Posterior cingulate gyrus (tissue), 11 donors: Measurements from ENCODE around the gene GAS7.
"Not testable (repeated sequence)": the region's sequence is repeated elsewhere in the genome, so short reads cannot be mapped to it uniquely, and the experiment has no call there.

ENCODE experiments used
- DNase-seq, 10 donors: peaks; one replicate each; pipeline versions ENCODE4 v3.0.0 to v3.0.0-alpha.2; 2020 to 2021; ENCODE audit warnings: mixed read lengths in 3 of 10
- intact Hi-C: fragments of 100-400 bp; cut with DNase I; formaldehyde crosslinking; loops from one replicate; pipeline ENCODE4 v1.15.1; 2023

GAS7 gene

DNA sequence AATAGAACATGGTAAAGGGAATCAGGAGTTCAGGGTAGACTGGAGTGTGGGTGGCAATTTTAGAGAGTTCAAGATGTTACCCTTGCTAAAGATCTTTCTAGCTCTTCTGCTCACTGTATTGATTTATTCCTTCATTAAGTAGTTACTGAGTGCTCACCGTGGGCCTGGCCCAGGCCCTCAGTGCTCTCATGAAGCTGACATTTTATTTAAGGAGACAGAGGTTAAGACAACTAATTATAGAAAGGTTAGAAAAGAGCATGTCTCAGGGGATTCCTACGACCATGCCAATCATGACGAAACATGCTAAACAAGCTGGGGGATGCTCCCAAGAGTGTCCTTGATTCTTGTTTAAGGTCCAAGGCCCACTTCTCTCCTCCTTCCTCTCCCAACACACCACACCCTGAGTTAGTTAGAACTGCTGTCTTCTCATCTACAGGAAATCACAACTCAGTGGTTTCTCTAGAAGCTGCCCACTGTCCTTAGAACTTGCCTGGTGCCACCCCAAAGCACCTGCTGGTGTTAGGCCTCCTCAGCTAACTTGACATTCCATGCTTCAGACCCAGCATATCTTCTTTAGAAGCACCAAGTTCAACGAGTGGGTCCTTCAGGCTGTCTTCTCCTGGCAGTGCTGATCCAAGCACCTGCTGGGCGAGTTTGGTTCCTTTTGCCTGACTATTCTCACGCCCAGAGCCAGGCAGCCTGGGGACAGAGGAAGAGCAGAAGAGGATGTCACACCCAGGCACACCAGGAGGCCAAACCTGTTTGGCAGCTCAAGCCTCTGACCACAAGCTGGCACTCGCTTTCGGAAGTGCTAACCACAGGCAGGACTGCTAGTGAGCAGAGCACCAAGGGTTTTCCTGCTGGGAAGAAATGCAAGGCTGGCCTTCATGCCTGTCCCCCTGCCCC, 79.0 kb downstream of the GAS7 start:
- intact Hi-C loops = loop anchor here (5.0 to 10.0 kb wide), 2 partner anchors 82 to 155 kb away; no protein-coding TSS in a partner anchor
- DNase-seq = peak in 1 of 10 donors; percentile 75

- intact Hi-C loops = loop anchor here (10.0 kb wide), 1 partner anchor 154 kb away; no protein-coding TSS in a partner anchor
- peak in 1 of 10 donors; percentile 79 for DNase-seq
Measured at GRCh38 chr17:10118788-10119130, 79.6 kb downstream of the GAS7 start.

- DNase-seq = peak in 7 of 10 donors; percentile 55 to 95 (median 63)
- intact Hi-C loops = loop anchor here (1.0 to 10.0 kb wide), 2 partner anchors 110 to 153 kb away; no protein-coding TSS in a partner anchor
Measured at GRCh38 chr17:10117581-10118001, 80.8 kb downstream of the GAS7 start.

DNA sequence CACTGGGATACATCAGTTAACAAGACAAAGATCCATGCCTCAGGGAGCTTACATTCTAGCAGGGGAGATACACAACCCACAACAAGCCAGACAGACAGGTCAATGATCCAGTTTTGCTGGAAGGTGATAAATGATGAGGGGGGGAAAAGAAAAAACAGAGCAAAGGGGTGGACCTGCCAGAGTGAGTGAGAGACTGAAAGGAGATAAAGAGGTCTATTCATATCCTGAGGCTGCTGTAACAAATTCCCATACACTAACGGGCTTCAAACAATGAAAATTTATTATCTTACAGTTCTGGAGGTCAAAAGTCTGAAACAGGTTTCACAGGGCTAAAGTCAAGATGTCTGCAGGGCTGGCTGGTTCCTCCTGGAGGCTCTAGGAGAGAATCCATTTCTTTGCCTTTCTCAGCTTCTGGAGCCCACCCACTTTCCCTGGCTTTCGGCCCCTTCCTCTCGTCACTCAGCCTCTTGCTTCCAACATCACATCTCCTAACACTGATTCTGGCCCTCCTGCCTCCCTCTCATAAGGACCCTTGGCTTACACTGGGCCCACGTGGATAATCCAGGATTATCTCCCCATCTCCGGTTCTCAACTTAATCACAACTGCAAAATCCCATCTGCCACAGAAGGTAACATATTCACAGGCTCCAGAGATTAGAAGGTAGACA, 81.5 kb downstream of the GAS7 start:
- no peak for DNase-seq
- intact Hi-C loops = loop anchor here (1.0 to 10.0 kb wide), 2 partner anchors 110 to 152 kb away; no protein-coding TSS in a partner anchor

DNA sequence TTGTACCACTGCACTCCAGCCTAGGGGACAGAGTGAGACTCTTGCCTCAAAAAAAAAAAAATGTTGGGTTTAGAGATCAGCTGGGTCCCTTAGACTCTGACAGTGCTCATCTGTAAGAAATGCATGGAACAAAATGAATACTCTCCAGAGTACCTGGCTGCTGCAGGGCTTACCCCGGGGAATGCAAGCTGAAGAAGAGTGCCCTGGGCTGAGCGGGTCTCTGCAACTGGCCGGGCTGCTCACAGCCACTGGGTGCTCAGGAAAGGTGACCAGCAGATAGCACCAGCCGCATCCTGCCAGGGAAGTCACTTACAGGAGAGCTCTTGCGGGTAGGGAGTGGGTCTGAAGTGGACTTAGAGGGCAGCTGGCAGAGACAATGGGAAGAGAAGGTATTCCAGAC, 82.1 kb downstream of the GAS7 start:
- intact Hi-C loops = loop anchor here (10.0 kb wide), 1 partner anchor 151 kb away; no protein-coding TSS in a partner anchor

GRCh38 chr17:10115536-10115932, 82.9 kb downstream of the GAS7 start:
- no peak for DNase-seq
- intact Hi-C loops = loop anchor here (10.0 kb wide), 1 partner anchor 151 kb away; no protein-coding TSS in a partner anchor

More for the DNA sequence above, 82.1 kb downstream of the GAS7 start:
- DNase-seq = peak in 1 of 10 donors; percentile 70

GRCh38 chr17:10114931-10115535, 83.4 kb downstream of the GAS7 start:
- DNase-seq = peak; percentile 57 to 97 (median 76)
- intact Hi-C loops = loop anchor here (10.0 kb wide), 1 partner anchor 150 kb away; no protein-coding TSS in a partner anchor

GRCh38 chr17:10112962-10113361, 85.4 kb downstream of the GAS7 start:
- intact Hi-C loops = loop anchor here (10.0 kb wide), 1 partner anchor 148 kb away; no protein-coding TSS in a partner anchor
- peak in 1 of 10 donors; percentile 27 for DNase-seq

DNA sequence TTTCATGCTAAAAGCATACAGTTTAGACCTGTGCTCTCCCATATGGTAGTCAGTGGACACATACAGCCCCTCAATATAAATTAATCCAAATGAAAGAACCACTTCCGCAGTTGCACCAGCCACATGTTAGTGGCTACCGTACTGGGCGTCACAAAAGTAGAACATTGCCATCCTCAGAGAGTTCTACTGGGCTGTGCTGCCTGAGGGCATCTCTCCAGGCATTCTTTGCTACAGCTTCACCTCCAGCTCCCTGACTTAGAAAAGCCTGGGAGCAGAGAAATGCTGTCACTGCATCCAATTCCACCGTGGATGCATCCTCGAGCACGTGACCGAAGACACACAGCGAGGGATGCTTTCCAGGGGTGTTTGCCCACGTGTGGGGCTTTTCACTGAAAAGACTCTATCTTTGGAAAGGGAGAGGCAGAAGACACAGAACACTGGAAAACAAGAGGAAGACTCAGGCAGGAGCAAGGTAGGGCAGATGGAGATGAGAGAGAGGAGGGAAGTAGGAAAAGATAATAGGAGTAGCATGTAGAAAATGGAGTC, 86.4 kb downstream of the GAS7 start:
- DNase-seq = peak in 1 of 10 donors; percentile 85
- intact Hi-C loops = loop anchor here (10.0 kb wide), 1 partner anchor 147 kb away; no protein-coding TSS in a partner anchor

DNA sequence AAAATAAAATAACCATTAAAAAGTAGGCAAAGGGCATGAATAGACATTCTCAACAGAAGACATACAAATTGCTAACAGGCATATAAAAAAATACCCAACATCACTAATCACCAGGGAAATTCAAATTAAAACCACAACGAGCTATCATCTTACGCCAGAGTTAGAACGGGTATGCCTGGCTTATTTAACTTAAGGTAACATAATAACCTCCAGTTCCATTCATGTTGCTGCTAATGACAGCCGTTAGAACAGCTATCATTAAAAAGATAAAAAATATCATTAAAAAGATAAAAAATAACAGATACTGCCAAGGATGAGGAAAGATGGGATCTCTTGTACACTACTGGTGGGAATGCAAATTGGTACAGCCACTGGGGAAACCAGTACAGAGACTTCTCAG, 89.3 kb downstream of the GAS7 start:
- DNase-seq = no peak
- intact Hi-C loops = no loop called here

GRCh38 chr17:10107316-10108165, 90.9 kb downstream of the GAS7 start:
- intact Hi-C loops = no loop called here
- DNase-seq = peak in 1 of 10 donors; percentile 71

GRCh38 chr17:10106067-10106466, 92.3 kb downstream of the GAS7 start:
- intact Hi-C loops = no loop called here
- DNase-seq = peak in 2 of 10 donors; percentile 12

DNA sequence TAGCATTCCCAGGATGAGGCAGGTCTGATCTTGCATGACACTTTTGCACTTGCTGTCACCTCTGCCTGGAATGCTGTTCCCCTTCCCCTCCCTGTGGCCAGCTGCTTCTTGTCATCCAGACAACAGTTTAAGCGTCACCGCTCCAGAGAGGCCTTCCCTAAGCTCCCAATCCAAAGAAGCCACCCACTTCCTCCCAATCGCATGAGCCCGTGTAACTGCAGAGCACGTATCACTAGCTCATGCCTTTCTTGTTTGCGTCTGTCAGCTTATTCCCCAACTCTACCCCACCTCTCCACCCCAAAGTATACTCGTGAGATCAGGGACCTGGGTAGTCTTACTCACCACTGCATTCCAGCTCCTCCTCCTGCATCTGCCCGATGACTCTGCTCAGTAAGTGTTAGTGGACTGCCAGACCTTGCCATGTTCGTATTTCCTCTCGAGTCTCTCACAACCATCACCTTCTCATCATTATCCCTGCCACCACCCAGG, 92.8 kb downstream of the GAS7 start:
- DNase-seq = peak in 1 of 10 donors; percentile 52

DNA sequence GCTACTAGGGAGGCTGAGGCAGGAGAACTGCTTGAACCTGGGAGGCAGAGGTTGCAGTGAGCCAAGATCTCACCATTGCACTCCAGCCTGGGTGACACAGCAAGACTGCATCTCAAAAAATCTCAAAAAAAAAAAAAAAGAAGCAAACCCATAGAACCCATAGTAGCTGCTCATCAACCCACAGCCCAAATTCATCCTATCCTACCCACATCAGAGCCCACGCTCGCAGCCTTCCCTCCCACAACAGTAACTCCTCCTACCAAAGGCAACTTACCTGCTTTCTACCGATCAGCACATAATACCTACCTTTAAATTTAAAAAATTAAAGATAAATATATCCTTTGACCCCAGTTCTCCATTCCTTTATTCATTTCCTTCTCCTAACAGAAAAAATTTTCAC, 94.7 kb downstream of the GAS7 start:
- no peak for DNase-seq

More for the DNA sequence above, 92.8 kb downstream of the GAS7 start:
- intact Hi-C loops = no loop called here

DNA sequence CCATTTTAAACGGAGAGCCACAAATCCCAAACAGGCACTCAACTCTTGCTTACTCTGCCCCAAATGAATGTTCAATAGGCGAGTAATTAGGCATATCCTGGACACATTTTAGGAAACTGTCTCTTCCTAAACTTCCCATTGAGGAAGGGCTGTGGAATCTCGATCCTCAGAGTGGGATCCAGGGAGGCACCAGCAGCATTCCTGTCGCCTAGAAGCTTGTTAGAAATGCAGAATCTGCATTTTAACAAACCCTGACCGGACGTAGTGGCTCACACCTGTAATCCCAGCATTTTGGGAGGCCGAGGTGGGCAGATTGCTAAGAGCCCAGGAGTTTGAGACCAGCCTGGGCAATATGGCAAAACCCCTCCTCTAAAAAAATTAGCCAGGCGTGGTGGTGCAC, 95.6 kb downstream of the GAS7 start:
- no peak for DNase-seq
- intact Hi-C loops = no loop called here

More for the DNA sequence above, 94.7 kb downstream of the GAS7 start:
- intact Hi-C loops = no loop called here

GRCh38 chr17:10099051-10099571, 99.3 kb downstream of the GAS7 start:
- peak in 1 of 10 donors; percentile 21 for DNase-seq
- intact Hi-C loops = no loop called here

DNA sequence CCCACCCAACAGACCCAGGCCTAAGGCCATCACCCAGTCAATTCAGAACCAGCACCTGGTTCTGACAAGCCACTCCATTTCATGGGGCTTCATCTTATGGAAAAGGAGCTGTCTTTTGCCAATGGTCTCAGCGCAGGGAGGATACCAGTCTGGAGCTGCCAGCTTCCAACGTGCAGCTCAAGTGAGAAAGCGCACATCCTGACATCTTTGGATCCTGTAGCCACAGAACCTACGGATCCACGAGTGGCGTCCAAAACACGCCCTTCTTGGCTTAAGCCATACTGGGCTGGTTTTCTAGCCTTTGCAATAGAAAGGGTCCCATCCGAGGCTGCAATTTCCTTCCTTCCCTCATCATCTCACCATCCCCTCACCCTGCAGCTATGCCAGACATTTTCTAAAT, 101.8 kb downstream of the GAS7 start:
- intact Hi-C loops = no loop called here
- peak in 1 of 10 donors; percentile 14 for DNase-seq

- DNase-seq = peak in 1 of 10 donors; percentile 57
- intact Hi-C loops = not testable (repeated sequence)
Measured at GRCh38 chr17:10095295-10095694, 103.1 kb downstream of the GAS7 start.

- intact Hi-C loops = no loop called here
- peak in 1 of 10 donors; percentile 52 for DNase-seq
Measured at GRCh38 chr17:10094797-10095196, 103.6 kb downstream of the GAS7 start.
